C4-2B (cell line): Measurements from ENCODE around the gene KANK4.

ENCODE experiments used
- ZFX ChIP-seq: fragments of 450-650 bp; IDR thresholded peaks from 2 replicates; pipeline ENCODE4 v1.6.1; 2017
- TF ChIP-seq, protein P1 (sequence below): fragments of 450-650 bp; conservative IDR thresholded peaks from 2 replicates; pipeline ENCODE4 v1.5.1; 2017; ENCODE audit warnings: mild to moderate bottlenecking

DNA sequence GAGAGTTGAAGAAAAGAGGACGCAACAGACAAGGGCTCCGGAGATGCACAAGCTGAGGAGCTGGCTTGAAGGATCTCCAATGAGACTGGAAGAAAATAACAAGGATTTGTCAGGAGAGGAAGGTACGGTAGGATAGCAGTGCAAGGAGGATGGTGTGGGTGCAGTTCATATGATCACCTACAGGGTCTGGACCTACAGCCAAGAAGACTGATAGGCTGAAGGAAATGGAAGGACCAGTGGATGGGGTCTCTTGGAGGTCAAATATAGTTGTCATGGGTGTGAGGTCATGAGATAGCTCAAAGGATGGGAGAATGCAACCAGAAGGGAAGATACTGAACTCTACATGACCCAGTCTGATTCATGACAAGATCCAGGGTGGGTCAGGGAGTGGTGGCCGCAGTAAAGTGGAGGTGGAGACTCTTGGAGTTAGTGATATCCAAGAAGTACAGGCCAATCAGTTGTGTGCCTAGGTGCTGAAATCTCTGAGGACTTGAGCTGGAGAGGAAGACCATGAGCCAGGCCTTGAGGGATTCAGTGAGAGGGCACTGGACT, 15.3 kb upstream of the KANK4 start:
- TF ChIP-seq, protein P1, sequence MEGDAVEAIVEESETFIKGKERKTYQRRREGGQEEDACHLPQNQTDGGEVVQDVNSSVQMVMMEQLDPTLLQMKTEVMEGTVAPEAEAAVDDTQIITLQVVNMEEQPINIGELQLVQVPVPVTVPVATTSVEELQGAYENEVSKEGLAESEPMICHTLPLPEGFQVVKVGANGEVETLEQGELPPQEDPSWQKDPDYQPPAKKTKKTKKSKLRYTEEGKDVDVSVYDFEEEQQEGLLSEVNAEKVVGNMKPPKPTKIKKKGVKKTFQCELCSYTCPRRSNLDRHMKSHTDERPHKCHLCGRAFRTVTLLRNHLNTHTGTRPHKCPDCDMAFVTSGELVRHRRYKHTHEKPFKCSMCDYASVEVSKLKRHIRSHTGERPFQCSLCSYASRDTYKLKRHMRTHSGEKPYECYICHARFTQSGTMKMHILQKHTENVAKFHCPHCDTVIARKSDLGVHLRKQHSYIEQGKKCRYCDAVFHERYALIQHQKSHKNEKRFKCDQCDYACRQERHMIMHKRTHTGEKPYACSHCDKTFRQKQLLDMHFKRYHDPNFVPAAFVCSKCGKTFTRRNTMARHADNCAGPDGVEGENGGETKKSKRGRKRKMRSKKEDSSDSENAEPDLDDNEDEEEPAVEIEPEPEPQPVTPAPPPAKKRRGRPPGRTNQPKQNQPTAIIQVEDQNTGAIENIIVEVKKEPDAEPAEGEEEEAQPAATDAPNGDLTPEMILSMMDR = no peak
- TF ChIP-seq ZFX = no peak
